Astrocyte of the spinal cord (primary cell): ENCODE data around the gene TRIM65.

Source experiments
- DNase-seq: peaks from one replicate; pipeline ENCODE4 v3.0.0; 2011; ENCODE audit warnings: low read depth, low spot score
- H3K4me3 ChIP-seq: 2 replicates; pipeline ENCODE4 v1.5.1; 2011; ENCODE audit warnings: low read depth, mild to moderate bottlenecking, low read length, moderate library complexity
- CTCF ChIP-seq: IDR thresholded peaks from 2 replicates; pipeline ENCODE4 v1.5.1; 2012; ENCODE audit warnings: low read depth, mild to moderate bottlenecking, low read length, inconsistent platforms
- in situ Hi-C: cut with HindIII; loops from 2 replicates; pipeline ENCODE4 v1.10.0; 2017; ENCODE audit warnings: low sequenced_read_pairs

The TRIM65 gene

GRCh38 chr17:75902406-75902805 lies 5.7 kb upstream of the TRIM65 start:
- TF ChIP-seq CTCF, result no peak
- in situ Hi-C loops, result no loop called here
- DNase-seq, result no peak
- no peak overlapping the region for H3K4me3 ChIP-seq

- TF ChIP-seq CTCF, result no peak
- DNase-seq, result no peak
- in situ Hi-C loops, result no loop called here
- no peak overlapping the region for H3K4me3 ChIP-seq
Measured at GRCh38 chr17:75901727-75902126, 5.0 kb upstream of the TRIM65 start.

GRCh38 chr17:75900691-75901533 lies 4.2 kb upstream of the TRIM65 start:
- no peak for DNase-seq
- no peak for TF ChIP-seq CTCF
- in situ Hi-C loops, result no loop called here
- no peak overlapping the region for H3K4me3 ChIP-seq

- H3K4me3 ChIP-seq, result no peak overlapping the region
- no peak for DNase-seq
- in situ Hi-C loops, result no loop called here
- TF ChIP-seq CTCF, result no peak
Measured at GRCh38 chr17:75899767-75900468, 3.2 kb upstream of the TRIM65 start.

GRCh38 chr17:75899353-75899752 lies 2.6 kb upstream of the TRIM65 start:
- DNase-seq, result no peak
- no peak for TF ChIP-seq CTCF
- H3K4me3 ChIP-seq, result no peak overlapping the region
- in situ Hi-C loops, result no loop called here

GRCh38 chr17:75898791-75899190 lies 2.0 kb upstream of the TRIM65 start:
- TF ChIP-seq CTCF, result no peak
- DNase-seq, result no peak
- in situ Hi-C loops, result no loop called here
- no peak overlapping the region for H3K4me3 ChIP-seq
